H1 (cell line): ENCODE measurements around the gene XKR8. TPM values are rescaled to one million over a fixed set of nuclear protein-coding genes. Genes with fewer than 3 reads are reported as not detected.

ENCODE experiments used
- CTCF ChIA-PET: fragments of 300-600 bp; sonication (Branson Sonifier 250); formaldehyde crosslinking; loops from one replicate; lab custom pipeline; 2021; ENCODE audit not compliant: partially characterized antibody; lab: Charles Lee
- POLR2A ChIA-PET: fragments of 300-600 bp; sonication (Branson Sonifier 250); formaldehyde crosslinking; loops from one replicate; lab custom pipeline; 2021; ENCODE audit warnings: inconsistent platforms; ENCODE audit not compliant: partially characterized antibody; lab: Charles Lee
- DNase-seq, 2 experiments: peaks; one replicate each; pipeline versions ENCODE4 v3.0.0 to v3.0.0-alpha.2; 2010 to 2022; ENCODE audit warnings: low spot score in 2 of 2, low read depth in 1 of 2, mixed read lengths in 1 of 2
- FAIRE-seq: peaks from 2 replicates; lab custom pipeline; 2011; peaks lifted over from hg19 to GRCh38; lab: Jason Lieb, UNC
- H2AFZ ChIP-seq: 2 replicates; pipeline ENCODE4 v1.8.1; 2012; ENCODE audit warnings: low read length, inconsistent platforms
- H2AK5ac ChIP-seq: 2 replicates; pipeline ENCODE4 v1.6.1; 2013; ENCODE audit warnings: low read depth, low read length
- H2BK120ac ChIP-seq: replicated peaks from 2 replicates; pipeline ENCODE3; 2013; ENCODE audit warnings: low read depth, low read length, inconsistent platforms
- H2BK12ac ChIP-seq: 2 replicates; pipeline ENCODE4 v1.6.1; 2013; ENCODE audit warnings: low read depth, low read length
- H2BK15ac ChIP-seq: 2 replicates; pipeline ENCODE4 v1.6.1; 2013; ENCODE audit warnings: low read length
- H2BK20ac ChIP-seq: 2 replicates; pipeline ENCODE4 v1.6.1; 2013; ENCODE audit warnings: low read length
- H2BK5ac ChIP-seq: 2 replicates; pipeline ENCODE4 v1.6.1; 2013; ENCODE audit warnings: low read depth, low read length
- H3K14ac ChIP-seq: 2 replicates; pipeline ENCODE4 v1.6.1; 2013; ENCODE audit warnings: inconsistent platforms; ENCODE audit not compliant: insufficient read length
- H3K18ac ChIP-seq: 2 replicates; pipeline ENCODE4 v1.6.1; 2013; ENCODE audit warnings: low read length; ENCODE audit errors: extremely low read depth
- H3K23ac ChIP-seq: 2 replicates; pipeline ENCODE4 v1.6.1; 2013; ENCODE audit warnings: inconsistent platforms; ENCODE audit not compliant: insufficient read length
- H3K23me2 ChIP-seq: 2 replicates; pipeline ENCODE4 v1.6.1; 2013; ENCODE audit warnings: low read depth, low read length
- H3K27ac ChIP-seq: 2 replicates; pipeline ENCODE4 v1.6.1; 2011; ENCODE audit warnings: low read depth, low read length, inconsistent platforms
- H3K27me3 ChIP-seq, 4 experiments: replicated peaks in 1 of 4; 1 replicate in 1 of 4; 2 replicates in 3 of 4; pipeline versions ENCODE4 v1.6.1 to v1.8.1; 2011 to 2013; ENCODE audit warnings: low read length in 3 of 4, mild to moderate bottlenecking in 3 of 4, inconsistent platforms in 2 of 4, mixed read lengths in 2 of 4, moderate library complexity in 1 of 4; ENCODE audit not compliant: control insufficient read depth in 3 of 4, insufficient read depth in 3 of 4; ENCODE audit errors: extremely low read depth in 1 of 4
- H3K36me3 ChIP-seq, 4 experiments: 2 replicates each; pipeline versions ENCODE4 v1.6.1 to v1.8.1; 2011 to 2013; ENCODE audit warnings: mild to moderate bottlenecking in 4 of 4, low read length in 3 of 4, moderate library complexity in 2 of 4, control low read depth in 1 of 4, inconsistent platforms in 1 of 4; ENCODE audit not compliant: insufficient read depth in 4 of 4, control insufficient read depth in 2 of 4
- H3K4ac ChIP-seq: replicated peaks from 2 replicates; pipeline ENCODE3; 2013; ENCODE audit warnings: low read length, low read depth, mixed read lengths, inconsistent platforms; ENCODE audit not compliant: insufficient read length
- H3K4me1 ChIP-seq, 4 experiments: replicated peaks in 1 of 4; 1 replicate in 1 of 4; 2 replicates in 3 of 4; pipeline versions ENCODE4 v1.6.1 to v1.8.1; 2011 to 2013; ENCODE audit warnings: low read length in 3 of 4, inconsistent platforms in 2 of 4, mixed read lengths in 1 of 4; ENCODE audit not compliant: insufficient read depth in 4 of 4, control insufficient read depth in 3 of 4
- H3K4me2 ChIP-seq, 2 experiments: 2 replicates each; pipeline versions ENCODE4 v1.6.1 to v1.8.1; 2011 to 2013; ENCODE audit warnings: low read depth in 2 of 2, low read length in 2 of 2, control low read depth in 1 of 2, inconsistent platforms in 1 of 2, mild to moderate bottlenecking in 1 of 2; ENCODE audit not compliant: insufficient read depth in 1 of 2
- H3K4me3 ChIP-seq, 4 experiments: fragments of 200-600, 300-600 bp in 1 of 4; sonication (generic), shearing (Covaris generic), sonication (Bioruptor Twin) in 1 of 4; 2 replicates each; pipeline versions ENCODE4 v1.5.1 to v1.8.1; 2011 to 2016; ENCODE audit warnings: low read length in 4 of 4, low read depth in 3 of 4, control low read depth in 2 of 4, inconsistent platforms in 2 of 4, mild to moderate bottlenecking in 2 of 4, mixed read lengths in 1 of 4, moderate library complexity in 1 of 4; ENCODE audit not compliant: insufficient read depth in 2 of 4; ENCODE audit errors: extremely low read depth in 1 of 4
- H3K56ac ChIP-seq: replicated peaks from 2 replicates; pipeline ENCODE3; 2013; ENCODE audit warnings: low read depth, mild to moderate bottlenecking, mixed read lengths, low read length, inconsistent platforms; ENCODE audit not compliant: insufficient read length
- H3K79me1 ChIP-seq: 2 replicates; pipeline ENCODE4 v1.6.1; 2013; ENCODE audit warnings: low read depth, low read length, control low read depth
- H3K79me2 ChIP-seq, 2 experiments: 2 replicates each; pipeline versions ENCODE4 v1.6.1 to v1.8.1; 2012 to 2013; ENCODE audit warnings: low read length in 2 of 2, mild to moderate bottlenecking in 2 of 2, inconsistent platforms in 1 of 2; ENCODE audit not compliant: insufficient read depth in 2 of 2, control insufficient read depth in 1 of 2
- H3K9ac ChIP-seq, 4 experiments: replicated peaks in 1 of 4; 1 replicate in 1 of 4; 2 replicates in 3 of 4; pipeline versions ENCODE4 v1.6.1 to v1.8.1; 2011 to 2013; ENCODE audit warnings: low read depth in 3 of 4, low read length in 3 of 4, control low read depth in 2 of 4, mild to moderate bottlenecking in 2 of 4, moderate library complexity in 2 of 4, inconsistent platforms in 1 of 4; ENCODE audit errors: extremely low read depth in 1 of 4
- H3K9me3 ChIP-seq, 2 experiments: 2 replicates each; pipeline versions ENCODE4 v1.6.1 to v1.8.1; 2012 to 2013; ENCODE audit warnings: mild to moderate bottlenecking in 2 of 2, moderate library complexity in 2 of 2, control low read depth in 1 of 2, inconsistent platforms in 1 of 2, low read depth in 1 of 2, low read length in 1 of 2, mixed read lengths in 1 of 2; ENCODE audit not compliant: insufficient read depth in 2 of 2
- H4K20me1 ChIP-seq, 2 experiments: replicated peaks in 1 of 2; 2 replicates each; pipeline versions ENCODE3 to v1.8.1; 2011 to 2013; ENCODE audit warnings: inconsistent platforms in 2 of 2, low read length in 2 of 2, mild to moderate bottlenecking in 1 of 2; ENCODE audit not compliant: insufficient read depth in 2 of 2, control insufficient read depth in 1 of 2
- H4K5ac ChIP-seq: 2 replicates; pipeline ENCODE4 v1.6.1; 2013; ENCODE audit warnings: low read length, low read depth, mixed read lengths, inconsistent platforms; ENCODE audit not compliant: insufficient read length
- H4K8ac ChIP-seq: 2 replicates; pipeline ENCODE4 v1.8.0; 2013; ENCODE audit warnings: mild to moderate bottlenecking, moderate library complexity, low read length, inconsistent platforms; ENCODE audit not compliant: insufficient read depth; ENCODE audit errors: extremely low read depth
- H4K91ac ChIP-seq: replicated peaks from 2 replicates; pipeline ENCODE3; 2013; ENCODE audit warnings: low read length, mixed read lengths, inconsistent platforms; ENCODE audit not compliant: insufficient read length
- EZH2 ChIP-seq: fragments of 200-600 bp; sonication (generic); IDR thresholded peaks from 2 replicates; pipeline ENCODE4 v1.7.1; 2012; ENCODE audit warnings: low read depth, mild to moderate bottlenecking, moderate library complexity, low read length, inconsistent platforms; ENCODE audit not compliant: severe bottlenecking
- RAD21 ChIP-seq, 2 experiments: IDR thresholded peaks in 1 of 2; conservative IDR thresholded peaks in 1 of 2; 2 replicates each; pipeline ENCODE4 v1.6.1; 2011; ENCODE audit warnings: low read depth in 2 of 2, low read length in 2 of 2, improper control_type of control experiment in 1 of 2, inconsistent platforms in 1 of 2, mild to moderate bottlenecking in 1 of 2, moderate library complexity in 1 of 2
- WGBS, 2 experiments: shearing (Covaris generic) in 1 of 2; methylation state at CpG; one replicate each; pipeline versions ENCODE4 v1.1.6 to v1.1.7; 2013 to 2015; ENCODE audit warnings: low lambda C conversion rate in 2 of 2, mixed read lengths in 2 of 2, inconsistent platforms in 1 of 2, low coverage in 1 of 2, missing lambda C conversion rate in 1 of 2; ENCODE audit not compliant: insufficient replicate concordance in 2 of 2, insufficient coverage in 1 of 2, insufficient read length in 1 of 2; ENCODE audit errors: extremely low coverage in 1 of 2, missing lambda C conversion rate in 1 of 2; 5-methylcytosine and 5-hydroxymethylcytosine counted together
- polyA plus RNA-seq, 7 experiments: library from polyadenylated mRNA; depleted of rRNA in 3 of 7; stranded (reverse) in 5 of 7; unstranded in 2 of 7; fragments of >200 nt in 5 of 7; fragments of 200-250 nt in 2 of 7; gene quantifications; 1 replicate in 5 of 7; 2 replicates in 1 of 7; 4 replicates in 1 of 7; pipeline versions ENCODE4 v1.2.1 to v1.2.3, GENCODE V29; 2011 to 2013; ENCODE audit warnings: missing spikeins in 2 of 7, mixed read lengths in 2 of 7
- total RNA-seq: library from RNA; stranded (reverse); fragmentation: NEBNext Ultra II Directional; extraction: Animal tissue kit (Norgen Biotek cat#: 25700); gene quantifications from 2 replicates; pipeline ENCODE4 v1.2.1, GENCODE V29; 2021
- TF ChIP-seq, protein P1 (sequence below), 3 experiments: IDR thresholded peaks; 1 replicate in 2 of 3; 2 replicates in 1 of 3; pipeline versions ENCODE4 v1.5.1 to v1.6.1; 2011; ENCODE audit warnings: low read length in 3 of 3, mild to moderate bottlenecking in 3 of 3, inconsistent platforms in 2 of 3, low read depth in 1 of 3, moderate library complexity in 1 of 3; ENCODE audit not compliant: insufficient read depth in 1 of 3; ENCODE audit errors: control extremely low read depth in 1 of 3

XKR8 gene
- total and polyA plus RNA-seq, 2 of the 8 experiments (the other 6 are each of a cell fraction or from before 2014, with no cell fraction given): 14.2 to 16.3 TPM

DNA sequence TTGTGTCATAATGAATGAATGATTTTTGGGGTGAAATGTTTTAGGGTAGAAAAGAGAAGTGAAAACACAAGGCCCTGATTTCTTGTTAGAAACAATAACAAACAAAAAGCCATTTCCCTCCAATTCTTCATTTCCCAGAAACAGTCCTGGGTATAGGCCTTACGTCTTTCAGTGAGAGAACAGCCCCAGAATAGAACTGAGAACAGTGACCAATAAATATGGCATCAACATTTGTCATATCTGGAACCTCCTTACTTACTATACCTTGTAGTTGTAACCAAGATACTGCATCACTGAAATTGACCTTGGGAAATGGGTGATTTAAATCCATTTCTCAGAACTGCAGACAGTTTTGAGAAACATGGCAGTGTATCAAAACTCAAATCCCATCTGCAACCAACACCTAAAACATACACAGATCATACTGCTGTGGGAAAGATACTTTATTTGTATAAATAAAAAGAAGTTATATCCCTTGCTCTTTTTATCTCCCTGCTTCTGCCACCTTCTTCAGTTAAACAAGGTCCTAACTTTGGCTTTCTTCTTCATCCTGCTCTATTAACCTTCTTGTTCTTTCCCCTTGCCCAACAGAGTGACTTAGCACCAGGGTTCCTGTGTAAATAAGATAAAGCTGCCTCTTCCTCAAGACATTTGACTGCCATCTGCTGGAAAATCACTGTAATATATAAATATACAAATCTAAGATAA, 19.5 kb downstream of the XKR8 start:
- ChIA-PET POLR2A (interaction anchor here (0.5 to 1.4 kb wide), 3 partner anchors 9 to 721 kb away, joined by 3 to 4 read pairs (median 3); partner anchors contain the start of gene XKR8), CTCF (interaction anchor here (0.6 to 4.1 kb wide), 12 partner anchors 7 to 121 kb away, joined by 3 to 18 read pairs (median 4); no protein-coding TSS in a partner anchor)
- no peaks in the 10 kb centered on the region for H3K79me2 ChIP-seq
- H3K56ac ChIP-seq: no peak overlapping the region
- no peak overlapping the region for H2BK120ac ChIP-seq
- no peaks in the 10 kb centered on the region for H3K23me2 ChIP-seq
- H2BK5ac ChIP-seq: no peak overlapping the region
- DNase-seq: no peak
- H2BK12ac ChIP-seq: no peak overlapping the region
- no peak for FAIRE-seq
- no peaks in the 10 kb centered on the region for H4K20me1 ChIP-seq
- no peak overlapping the region for H3K14ac ChIP-seq
- no peaks in the 10 kb centered on the region for H3K79me1 ChIP-seq
- no peak overlapping the region for H3K4me3 ChIP-seq
- H2AFZ ChIP-seq: no peak overlapping the region
- H2BK15ac ChIP-seq: no peak overlapping the region
- no peaks in the 10 kb centered on the region for H3K27me3 ChIP-seq
- no peak overlapping the region for H3K4me2 ChIP-seq
- H4K8ac ChIP-seq: no peak overlapping the region
- H4K5ac ChIP-seq: no peak overlapping the region
- no peak overlapping the region for H3K4ac ChIP-seq
- 93% methylated on average over 1 of the region's 1 CpG; no CpG with 5 or more reads in 1 of the 2 experiments for WGBS, 2 experiments
- H2AK5ac ChIP-seq: no peak overlapping the region
- TF ChIP-seq, protein P1, sequence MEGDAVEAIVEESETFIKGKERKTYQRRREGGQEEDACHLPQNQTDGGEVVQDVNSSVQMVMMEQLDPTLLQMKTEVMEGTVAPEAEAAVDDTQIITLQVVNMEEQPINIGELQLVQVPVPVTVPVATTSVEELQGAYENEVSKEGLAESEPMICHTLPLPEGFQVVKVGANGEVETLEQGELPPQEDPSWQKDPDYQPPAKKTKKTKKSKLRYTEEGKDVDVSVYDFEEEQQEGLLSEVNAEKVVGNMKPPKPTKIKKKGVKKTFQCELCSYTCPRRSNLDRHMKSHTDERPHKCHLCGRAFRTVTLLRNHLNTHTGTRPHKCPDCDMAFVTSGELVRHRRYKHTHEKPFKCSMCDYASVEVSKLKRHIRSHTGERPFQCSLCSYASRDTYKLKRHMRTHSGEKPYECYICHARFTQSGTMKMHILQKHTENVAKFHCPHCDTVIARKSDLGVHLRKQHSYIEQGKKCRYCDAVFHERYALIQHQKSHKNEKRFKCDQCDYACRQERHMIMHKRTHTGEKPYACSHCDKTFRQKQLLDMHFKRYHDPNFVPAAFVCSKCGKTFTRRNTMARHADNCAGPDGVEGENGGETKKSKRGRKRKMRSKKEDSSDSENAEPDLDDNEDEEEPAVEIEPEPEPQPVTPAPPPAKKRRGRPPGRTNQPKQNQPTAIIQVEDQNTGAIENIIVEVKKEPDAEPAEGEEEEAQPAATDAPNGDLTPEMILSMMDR (IDR thresholded peaks at IDR 0.05; ENCODE audit: control extremely low read depth in 1 of 3, insufficient read depth in 1 of 3, low read depth in 1 of 3, low read length in 3 of 3): peak in 1 of 3 experiments; percentile 40; a peak in 1 of 4 replicates
- TF ChIP-seq EZH2: no peak
- peak; percentile 57 to 67 for TF ChIP-seq RAD21 (IDR thresholded peaks at IDR 0.05 in 1 of 2, conservative IDR thresholded peaks at IDR 0.05 in 1 of 2; ENCODE audit: low read depth in 2 of 2, low read length in 2 of 2)
- no peak overlapping the region for H3K18ac ChIP-seq
- H4K91ac ChIP-seq: no peak overlapping the region
- H3K23ac ChIP-seq: no peak overlapping the region
- H3K9ac ChIP-seq: no peak overlapping the region
- no peak overlapping the region for H3K27ac ChIP-seq
- no peak overlapping the region for H2BK20ac ChIP-seq
- no peaks in the 10 kb centered on the region for H3K4me1 ChIP-seq
- peaks cover 0 to 5% (median 0%) of the 10 kb centered on the region in 4 experiments; a peak in 1 of 8 replicates for H3K36me3 ChIP-seq
- H3K9me3 ChIP-seq: no peaks in the 10 kb centered on the region
